GM18517 (cell line): ENCODE measurements around the gene ZDHHC21.
A peak's percentile ranks its signal among the peaks of the same experiment; 100 is the strongest.

ENCODE experiments used
- ATAC-seq: cut with Tn5 transposase; IDR thresholded peaks from one replicate; pipeline ENCODE4 v1.9.1; 2021; ENCODE audit warnings: mild to moderate bottlenecking, moderate library complexity; ENCODE audit not compliant: unreplicated experiment

Gene ZDHHC21

DNA sequence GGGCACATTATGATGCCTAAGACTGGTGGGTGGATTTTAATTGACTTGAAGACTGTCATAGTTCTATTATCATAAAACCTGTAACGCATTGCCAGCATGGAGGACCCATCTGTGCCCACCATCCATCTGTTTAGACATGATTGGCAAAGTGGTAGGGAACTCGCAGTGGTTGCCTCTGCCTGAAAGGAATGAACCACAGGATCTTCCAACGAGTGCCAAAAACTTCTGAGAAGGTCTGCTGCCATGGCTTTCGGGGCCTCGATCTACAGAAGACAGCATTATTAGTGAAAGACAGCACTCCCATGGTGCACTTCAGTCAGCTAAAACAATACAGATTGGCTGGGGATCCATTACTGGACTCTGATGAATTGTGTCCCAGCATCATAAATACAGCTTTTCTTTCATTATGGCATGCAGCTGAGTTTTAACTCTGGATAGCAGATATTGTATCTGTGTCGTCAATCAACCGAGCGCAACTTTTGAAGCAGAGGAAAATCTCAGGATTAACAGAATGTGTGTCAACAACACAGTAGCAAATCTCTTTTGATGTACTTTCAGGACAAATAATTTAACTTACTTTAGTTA lies 74.3 kb downstream of the ZDHHC21 start:
- no peak for ATAC-seq

DNA sequence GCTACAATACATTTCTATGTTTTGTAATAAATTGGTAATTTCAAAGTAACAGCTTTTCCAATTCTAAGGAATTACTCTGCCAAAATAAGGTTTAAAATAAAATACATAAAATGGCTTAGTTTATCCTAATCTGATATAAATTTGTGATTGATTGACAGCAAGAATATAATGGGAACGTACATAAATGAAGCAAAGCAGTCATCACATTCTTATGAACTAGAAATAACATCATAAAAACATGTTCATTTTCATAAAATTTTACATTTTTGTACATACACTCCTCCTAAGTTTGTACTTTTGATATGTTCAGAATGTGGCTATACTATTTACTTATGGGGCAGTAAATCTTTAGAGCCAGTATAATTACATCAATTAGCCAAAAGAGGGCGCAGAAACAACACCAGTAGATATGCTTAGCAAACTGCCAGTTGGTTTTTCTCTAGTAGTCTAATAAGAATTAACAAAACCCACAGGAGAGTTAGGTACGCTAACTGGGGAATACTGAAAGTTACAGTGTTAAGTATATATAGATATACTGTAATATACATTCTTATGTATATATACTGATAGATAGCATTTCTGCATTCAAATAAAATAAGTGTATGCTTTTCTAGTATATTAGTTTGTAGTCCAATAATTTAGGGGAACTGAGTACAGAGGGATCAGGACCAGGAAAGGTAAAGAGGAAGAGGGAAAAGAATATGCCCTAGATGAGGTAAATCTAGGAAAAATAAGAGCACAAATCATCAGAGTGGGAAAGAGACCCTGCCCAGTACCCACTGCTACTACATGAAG lies 76.8 kb downstream of the ZDHHC21 start:
- ATAC-seq, result peak; percentile 83

DNA sequence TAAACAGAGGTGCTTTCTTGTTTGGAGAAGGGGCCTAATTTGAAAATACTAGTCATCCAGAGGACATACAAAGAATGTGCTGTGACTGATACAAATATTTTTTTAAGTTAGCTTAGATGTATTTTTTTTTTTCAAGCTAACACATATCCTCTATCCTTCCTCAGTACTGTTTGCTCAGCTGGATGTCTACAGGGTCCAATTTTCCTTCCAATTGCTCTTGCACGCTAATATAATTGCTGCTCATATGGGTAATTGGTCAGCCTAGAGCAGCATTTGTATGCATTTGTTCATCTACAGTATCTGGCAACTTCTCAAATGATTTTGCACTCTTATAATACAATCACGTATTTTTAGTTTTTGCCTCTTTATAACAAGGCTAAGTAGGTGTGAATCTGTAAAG lies 84.7 kb downstream of the ZDHHC21 start:
- no peak for ATAC-seq

DNA sequence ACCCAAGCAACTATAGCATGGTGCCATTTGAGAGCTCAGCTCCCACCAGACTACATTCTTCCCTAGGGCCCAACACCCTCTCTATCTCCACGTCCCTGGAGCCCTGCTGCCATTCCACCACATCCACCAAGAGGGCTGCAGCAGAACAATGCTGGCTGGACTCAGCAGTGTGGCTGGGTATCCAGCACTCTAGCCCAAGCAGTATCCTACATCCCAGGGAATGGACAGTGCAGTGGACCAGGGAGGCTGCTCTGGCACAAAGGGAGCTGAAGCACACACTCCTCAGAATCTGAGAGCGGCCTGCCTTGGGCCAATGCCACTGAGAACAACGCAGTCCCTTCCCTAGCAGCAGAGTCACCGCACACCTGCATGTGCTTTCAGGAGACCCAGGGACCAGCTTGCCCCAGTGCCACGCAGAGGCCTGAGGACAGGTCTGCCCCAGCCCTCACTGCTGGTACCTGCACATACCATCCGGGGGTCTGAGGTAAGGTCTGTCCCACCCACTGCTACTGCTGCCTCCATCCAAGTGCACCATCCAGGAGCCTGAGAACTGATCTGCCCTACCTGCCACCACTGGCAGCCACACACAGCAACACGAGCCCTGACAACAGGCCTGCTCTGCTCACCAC lies 95.9 kb downstream of the ZDHHC21 start:
- ATAC-seq, result no peak

DNA sequence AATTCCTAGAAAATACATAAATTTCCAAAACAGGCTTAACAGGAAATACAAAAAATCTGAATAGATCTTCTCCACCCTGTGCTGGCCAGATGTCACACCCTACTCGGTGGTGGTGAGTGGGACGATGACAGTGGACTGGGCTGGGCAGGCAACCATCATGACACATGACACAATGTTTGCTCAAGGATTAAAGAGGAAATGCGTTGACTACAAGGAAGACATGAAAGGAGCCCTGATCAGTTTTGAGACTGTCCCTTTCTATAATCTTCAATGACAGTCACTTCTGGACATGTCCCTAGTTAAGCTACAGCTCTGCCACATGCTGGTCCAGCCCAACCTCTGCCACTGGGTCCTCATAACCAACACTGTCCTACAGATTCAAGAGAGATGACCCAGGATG lies 99.8 kb downstream of the ZDHHC21 start:
- no peak for ATAC-seq

DNA sequence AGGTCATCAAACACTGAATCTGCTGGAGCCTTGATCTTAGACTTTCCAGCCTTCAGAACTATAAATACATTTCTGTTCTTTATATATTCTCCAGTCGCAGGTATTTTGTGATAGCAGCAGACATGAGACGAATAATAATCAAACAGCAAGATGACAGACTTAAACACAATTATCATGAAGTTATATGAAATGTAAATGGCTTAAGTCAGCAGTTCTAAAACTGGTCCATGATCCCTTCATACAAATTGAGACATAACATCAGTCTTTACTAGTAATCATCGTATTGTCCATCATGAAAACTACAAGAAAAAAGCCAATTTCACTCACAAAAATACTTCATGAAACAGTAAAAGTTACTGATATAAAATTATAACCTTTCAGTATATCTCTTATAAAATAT lies 101.8 kb downstream of the ZDHHC21 start:
- ATAC-seq, result no peak

DNA sequence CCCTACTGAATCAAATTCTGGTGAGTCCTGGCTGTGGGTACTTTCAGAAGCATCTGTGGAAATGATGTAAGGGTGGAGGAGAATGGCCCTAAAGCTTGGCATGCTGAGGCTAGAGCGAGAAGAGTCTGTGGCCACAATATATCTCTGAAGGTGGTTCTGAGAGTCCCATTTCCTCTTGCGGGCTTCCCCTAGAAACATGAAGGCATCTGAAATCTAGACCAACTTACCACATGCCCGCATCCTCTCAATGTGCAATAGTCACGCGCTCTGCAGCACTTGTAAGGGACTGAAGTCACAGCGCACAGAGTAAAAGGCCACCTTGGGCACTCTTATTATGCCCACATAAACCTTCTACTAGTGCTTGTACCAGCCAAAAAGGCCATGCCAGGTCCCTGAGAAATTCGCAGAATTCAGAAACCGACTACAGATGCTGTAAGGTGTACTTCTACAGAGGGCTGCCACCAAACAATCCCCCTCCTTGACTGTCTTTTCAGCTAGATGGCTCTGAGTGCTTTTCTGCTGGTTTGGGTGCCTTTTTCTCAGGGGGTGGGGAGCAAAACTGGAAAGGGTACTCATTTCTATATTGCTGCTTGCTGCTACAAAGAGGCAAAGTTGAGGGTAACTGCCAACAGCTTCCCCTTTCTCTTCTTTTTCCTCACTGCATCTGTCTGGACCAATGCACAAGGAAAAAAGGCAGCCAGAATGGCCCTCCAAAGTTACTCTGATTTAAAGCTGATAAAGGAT lies 107.3 kb downstream of the ZDHHC21 start:
- peak; percentile 100 for ATAC-seq

DNA sequence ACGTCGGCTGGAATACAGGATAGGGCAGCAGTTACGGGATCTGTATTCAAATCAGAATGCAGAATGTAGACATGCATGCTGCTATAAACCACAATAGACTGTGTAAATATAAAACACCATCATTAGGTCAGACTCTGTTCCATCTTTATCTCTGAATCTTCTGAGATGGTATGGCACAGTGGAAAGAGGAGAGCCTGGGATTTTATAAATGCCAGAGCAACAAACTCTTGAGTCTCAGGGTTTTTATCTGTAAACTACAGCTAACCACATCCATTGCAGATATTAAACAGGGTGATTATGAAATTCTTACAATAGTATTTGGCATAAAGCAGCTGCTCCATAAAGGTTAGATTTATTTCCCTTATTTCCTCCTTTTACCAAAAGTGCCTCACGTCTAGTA lies 108.7 kb downstream of the ZDHHC21 start:
- ATAC-seq, result no peak

DNA sequence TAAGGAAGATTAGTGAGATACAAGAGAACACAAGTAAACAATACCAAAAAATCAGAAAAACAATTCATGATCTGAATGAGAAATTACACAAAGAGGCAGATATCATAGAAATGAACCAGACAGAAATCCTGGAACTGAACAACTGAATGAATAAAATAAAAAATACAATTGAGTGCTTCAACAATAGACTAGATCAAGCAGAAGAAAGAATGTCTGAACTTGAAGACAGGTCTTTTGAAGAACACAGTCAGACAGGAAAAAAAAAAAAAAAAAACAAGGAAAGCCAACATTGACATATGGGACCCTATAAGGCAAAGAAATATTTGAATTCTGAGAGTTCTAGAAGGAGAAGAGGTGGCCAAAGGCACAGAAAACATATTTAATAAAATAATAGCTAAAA lies 115.2 kb downstream of the ZDHHC21 start:
- ATAC-seq, result no peak

DNA sequence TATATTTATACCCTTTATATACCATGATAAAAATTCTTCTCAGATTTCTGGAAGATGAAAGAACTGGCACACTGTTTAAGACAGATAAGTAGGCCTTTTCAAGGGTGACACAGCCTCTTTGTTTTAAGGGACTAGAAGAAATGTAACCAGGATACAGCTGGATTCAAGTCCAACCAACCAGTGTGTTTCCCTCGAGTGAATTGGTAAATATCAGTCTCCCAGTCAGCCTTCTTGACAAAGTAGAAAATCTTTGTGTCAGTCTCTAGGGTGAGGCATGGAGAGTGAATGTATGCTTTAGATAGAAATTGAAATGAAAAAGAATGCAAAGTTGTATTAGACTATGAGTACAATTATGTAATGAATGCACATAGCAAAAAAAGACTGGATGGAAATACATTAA lies 119.1 kb downstream of the ZDHHC21 start:
- ATAC-seq, result no peak

DNA sequence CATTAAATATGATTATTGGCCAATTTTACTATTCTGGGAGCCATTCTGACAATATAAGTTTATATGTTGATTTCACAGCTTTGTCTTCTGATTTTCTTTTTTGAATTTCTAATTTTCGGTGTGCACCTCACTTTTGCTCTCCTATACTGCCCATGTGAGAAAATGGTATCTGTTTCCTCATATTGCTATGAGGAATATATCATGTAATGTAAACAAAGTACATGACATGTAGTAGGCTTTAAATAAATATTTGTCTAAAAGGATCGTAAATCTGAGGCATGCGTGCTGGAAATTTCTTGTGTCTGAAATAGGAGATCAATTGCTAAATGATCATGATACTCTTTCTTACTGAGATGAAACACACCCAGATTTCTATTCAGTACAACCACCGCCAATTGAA lies 119.9 kb downstream of the ZDHHC21 start:
- no peak for ATAC-seq

DNA sequence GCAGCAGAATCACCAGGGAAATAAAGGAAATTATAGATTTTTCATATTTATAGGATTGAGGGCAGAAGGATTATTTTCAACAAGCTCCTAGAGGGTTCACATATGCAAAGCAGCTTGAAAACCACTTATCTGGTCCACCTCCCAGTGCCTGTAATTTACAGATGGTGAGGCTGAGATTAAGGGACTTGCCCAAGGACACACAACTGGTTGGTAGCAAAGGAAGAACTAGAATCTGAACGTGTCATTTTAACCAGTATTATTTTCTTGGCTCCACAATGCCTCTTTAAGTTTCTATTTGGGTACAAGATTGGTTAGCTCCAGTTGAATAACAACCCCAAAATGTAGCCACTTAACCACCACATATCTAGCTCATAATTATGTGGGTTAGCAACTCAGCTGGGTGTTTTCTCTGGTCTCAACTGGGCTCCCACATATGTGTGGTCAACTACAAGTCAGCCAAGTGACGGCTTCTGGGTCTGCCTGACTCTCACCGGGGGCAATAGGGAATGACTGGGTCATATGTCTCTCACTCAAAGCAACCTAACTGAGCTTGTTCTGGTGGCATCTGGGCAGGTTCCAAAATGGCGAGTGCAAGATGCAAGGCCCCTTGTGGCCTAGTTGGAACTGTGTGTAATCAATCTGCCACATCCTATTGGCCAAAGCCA lies 127.7 kb downstream of the ZDHHC21 start:
- ATAC-seq, result no peak

DNA sequence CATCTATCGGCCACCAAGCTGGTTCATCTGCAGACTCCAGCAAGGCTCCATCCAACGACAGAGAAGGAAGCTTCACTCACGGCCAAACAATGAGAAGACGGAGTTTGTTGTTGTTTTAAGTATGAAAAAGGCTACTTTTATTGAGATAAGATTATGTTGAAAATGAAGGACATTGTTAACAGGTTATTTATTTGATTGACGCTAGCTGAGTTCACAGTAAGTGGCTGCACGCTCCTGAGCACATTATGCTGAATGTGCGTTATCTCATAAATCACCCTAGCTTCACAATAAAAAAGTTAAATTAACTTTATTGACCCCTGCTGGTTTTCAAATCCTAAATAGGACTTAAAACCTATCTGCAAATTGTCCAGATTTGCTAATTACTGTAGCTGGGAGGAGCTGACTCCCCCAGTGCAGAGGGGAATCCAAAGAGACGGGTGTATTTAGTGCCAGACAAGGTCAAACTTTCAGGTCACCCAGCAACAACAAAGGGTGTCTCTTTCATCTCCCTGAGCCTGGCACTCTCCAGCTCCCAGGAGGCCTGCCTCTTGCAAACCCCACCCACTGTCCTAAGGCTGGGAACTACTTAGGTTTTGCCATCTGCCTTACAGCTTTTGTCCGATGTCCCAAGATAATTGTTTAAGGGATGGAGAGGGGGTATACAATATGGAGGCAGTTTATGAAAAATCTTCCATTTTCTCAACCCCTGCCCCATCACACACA lies 129.2 kb downstream of the ZDHHC21 start:
- ATAC-seq, result no peak

DNA sequence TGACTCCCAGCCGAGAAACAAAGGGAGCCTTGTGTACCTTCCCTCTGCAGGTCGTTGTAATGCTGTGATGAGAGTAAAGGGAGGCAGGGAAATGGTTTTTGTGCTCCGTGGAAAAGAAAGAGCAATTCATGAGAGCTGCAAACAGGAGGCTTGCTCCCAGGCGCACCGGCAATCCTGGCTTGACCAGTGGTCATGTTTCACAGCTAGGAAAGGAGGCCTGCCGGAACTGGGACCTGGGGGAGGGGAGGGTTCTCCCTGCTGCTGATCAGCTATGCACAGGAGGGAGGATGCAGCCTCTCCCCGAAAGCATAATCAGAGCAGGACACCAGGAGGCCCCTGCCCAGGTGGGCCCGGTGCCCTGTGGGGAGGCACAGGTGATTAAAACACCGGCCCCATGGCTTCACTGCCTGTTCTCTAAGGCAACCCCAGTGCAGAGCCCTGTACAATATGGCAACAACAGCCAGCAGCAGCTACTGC lies 131.3 kb downstream of the ZDHHC21 start:
- ATAC-seq, result no peak
